HG02938 (cell line): ENCODE data around the gene CCDC148.

ENCODE experiments used
- ATAC-seq: cut with Tn5 transposase; IDR thresholded peaks from one replicate; pipeline ENCODE4 v1.9.1; 2021; ENCODE audit warnings: mild to moderate bottlenecking, moderate library complexity; ENCODE audit not compliant: unreplicated experiment

Gene CCDC148

DNA sequence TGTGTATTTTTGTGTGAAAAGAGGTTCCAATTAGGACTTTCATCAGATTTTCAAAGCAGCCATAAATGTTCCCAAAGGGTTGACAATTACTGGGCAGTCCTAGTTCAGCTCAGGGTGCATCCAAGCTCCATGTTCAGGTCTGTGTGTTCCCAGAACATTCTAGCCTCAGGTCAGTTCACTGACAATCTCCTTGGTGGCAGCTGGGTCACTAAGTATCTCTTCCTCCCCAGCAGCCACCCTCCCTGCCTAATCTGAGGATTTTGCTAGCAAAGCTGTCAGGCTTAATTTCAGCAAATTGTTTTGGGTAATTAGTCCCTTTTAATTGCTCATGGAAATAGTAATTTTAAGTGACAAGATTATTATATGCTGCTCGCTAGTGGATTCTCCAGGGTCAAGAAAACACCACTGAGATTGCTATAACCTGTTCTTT lies 325.1 kb downstream of the CCDC148 start:
- no peak for ATAC-seq

DNA sequence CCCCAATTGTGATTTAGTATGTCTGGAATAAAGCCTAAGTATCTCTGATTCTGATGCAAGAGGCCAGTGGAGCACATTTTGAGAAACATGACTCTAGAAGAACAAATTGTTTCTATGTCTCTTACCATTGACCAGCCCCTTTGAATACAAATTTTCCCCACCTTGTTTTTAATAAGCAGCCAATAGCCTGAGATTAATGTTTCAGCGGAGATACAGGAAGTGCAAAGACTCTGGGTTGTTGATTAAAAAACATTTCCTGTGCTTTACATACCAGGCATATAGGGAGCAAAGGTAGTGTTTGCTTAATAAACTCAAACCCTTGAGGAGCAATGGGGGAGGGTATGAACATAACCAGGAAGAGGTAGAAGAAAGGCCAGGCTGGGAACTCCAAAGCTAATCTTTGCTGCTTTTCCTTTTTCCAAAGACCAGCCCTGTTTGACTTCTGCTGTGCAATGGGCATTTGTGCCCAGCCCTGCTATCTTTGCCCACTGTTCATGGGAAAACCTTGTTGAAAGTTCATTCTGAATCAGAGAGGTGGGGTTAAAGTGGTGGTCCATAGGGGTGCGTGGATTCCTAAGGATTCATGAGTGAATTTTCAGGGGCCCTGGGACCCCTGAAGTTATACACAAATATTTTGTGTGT lies 325.6 kb downstream of the CCDC148 start:
- no peak for ATAC-seq

DNA sequence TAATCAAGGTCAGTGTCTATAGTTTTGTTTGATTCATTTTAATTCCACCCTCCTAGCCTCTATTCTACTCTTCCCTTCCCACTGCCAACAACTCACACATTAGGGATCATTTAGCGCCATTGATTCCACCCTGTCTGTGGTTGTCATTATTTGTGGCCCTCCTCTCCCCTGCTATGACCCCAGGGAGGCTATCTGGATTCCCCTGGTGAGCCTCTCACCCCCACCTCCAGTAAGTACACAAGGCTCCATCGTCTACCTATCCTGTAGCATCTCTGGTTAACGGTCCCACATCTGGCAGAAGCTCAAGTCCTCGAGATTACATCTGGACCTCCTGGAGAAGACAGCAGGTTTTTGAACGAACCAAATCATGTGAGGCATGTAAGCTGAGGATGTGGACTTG lies 327.5 kb downstream of the CCDC148 start:
- no peak for ATAC-seq

DNA sequence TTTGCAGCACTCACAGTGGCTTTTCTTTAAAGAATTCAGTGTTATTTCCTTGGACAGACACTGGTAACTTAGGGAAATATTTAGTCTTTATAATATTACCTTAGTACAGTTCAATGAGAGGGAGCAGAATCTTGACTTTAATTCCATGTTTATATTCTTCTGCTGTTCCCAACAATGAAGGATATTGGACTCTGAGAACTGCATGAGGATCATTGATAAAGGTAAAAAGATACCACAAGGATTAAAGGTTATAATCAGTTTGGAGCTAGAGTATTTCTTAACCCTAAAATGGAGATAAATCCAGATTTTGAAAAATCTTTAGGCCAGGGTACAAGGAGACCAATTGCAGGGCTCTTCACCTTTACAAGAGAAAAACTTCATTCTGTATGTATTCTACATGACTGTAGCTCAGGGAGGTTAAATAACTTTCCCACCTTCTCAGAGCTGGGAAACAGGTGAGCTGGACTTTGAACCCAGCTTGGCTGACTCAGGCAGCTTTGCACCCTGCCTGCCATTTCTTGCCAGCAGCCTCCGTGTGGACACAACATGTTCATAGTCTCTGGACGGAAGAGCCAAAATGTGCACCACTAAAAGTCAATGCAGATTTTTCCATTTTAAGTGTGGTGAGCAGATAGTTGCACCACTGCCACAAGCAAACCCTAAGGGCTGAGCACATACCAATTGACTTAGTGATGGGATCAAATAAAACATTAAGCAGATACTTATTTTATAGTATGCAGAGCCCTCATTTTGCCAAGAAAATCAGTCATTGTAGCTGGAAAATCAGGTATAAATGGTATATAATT lies 328.2 kb downstream of the CCDC148 start:
- no peak for ATAC-seq

DNA sequence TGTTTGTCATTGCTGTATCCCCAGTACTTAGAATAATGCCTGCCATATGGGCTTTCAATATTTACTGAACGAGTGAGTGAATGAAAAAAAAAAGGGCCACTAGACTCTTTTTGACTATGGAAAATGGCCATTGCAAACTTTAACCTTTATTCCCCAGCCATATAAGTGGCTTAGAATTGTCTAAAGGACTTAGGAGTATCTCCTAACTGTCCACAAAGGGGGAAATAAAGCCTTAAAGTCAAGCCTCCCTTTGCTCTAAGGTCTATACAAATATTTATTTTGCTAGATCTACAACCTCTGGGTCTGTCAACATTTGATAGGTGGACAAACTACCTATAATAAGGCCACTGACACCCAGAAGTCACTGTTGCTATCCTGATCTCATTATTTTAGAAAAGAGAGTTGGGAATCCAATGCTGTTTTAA lies 329.2 kb downstream of the CCDC148 start:
- ATAC-seq = no peak

- ATAC-seq = no peak
Observed at GRCh38 chr2:158125756-158126498, 330.6 kb downstream of the CCDC148 start.

GRCh38 chr2:158124896-158125295 lies 331.7 kb downstream of the CCDC148 start:
- ATAC-seq = no peak
